ENCODE measurements around the gene ADAMTS6.

ADAMTS6 gene

GRCh38 chr5:65441800-65442199 is 39.9 kb downstream of the ADAMTS6 start:
- CTCF ChIA-PET = no interaction called here
- Histone ChIP-seq H3K4me3 (ENCODE audit: low read depth, low read length) (no peak overlapping the region), H3K4me1 (ENCODE audit: control insufficient read depth, insufficient read depth, low read length) (no peaks in the 10 kb centered on the region), H3K9me3 (ENCODE audit: control insufficient read depth, insufficient read depth, low read depth, low read length) (no peaks in the 10 kb centered on the region), H3K36me3 (ENCODE audit: control insufficient read depth in 2 of 2, insufficient read depth in 1 of 2, low read length in 2 of 2) (no peaks in the 10 kb centered on the region), H3K27ac (ENCODE audit: extremely low read depth, low read depth, low read length) (no peak overlapping the region)
- POLR2A ChIA-PET = no interaction called here
- no peak for TF ChIP-seq ZNF701 (tag by site-specific recombination; IDR thresholded peaks at IDR 0.05)
- no peak for TF ChIP-seq ZFP41 (tag by site-specific recombination; IDR thresholded peaks at IDR 0.05; ENCODE audit: borderline replicate concordance)
- TF ChIP-seq ZNF791 (tag by site-specific recombination; IDR thresholded peaks at IDR 0.05) = no peak
- TF ChIP-seq ZNF639 (tag by site-specific recombination; IDR thresholded peaks at IDR 0.05) = no peak
- TF ChIP-seq TSHZ1 (tag by site-specific recombination; IDR thresholded peaks at IDR 0.05; ENCODE audit: borderline replicate concordance) = no peak
- TF ChIP-seq AEBP2 (tag by site-specific recombination; IDR thresholded peaks at IDR 0.05; ENCODE audit: borderline replicate concordance) = no peak
- TF ChIP-seq PRDM6 (tag by site-specific recombination; IDR thresholded peaks at IDR 0.05) = no peak
- TF ChIP-seq ZNF544 (tag by site-specific recombination; IDR thresholded peaks at IDR 0.05) = no peak
- no peak for TF ChIP-seq ZNF677 (tag by site-specific recombination; IDR thresholded peaks at IDR 0.05)
- no peak for TF ChIP-seq ZNF394 (tag by site-specific recombination; IDR thresholded peaks at IDR 0.05; ENCODE audit: borderline replicate concordance)
- TF ChIP-seq ZSCAN30 (tag by site-specific recombination; IDR thresholded peaks at IDR 0.05) = no peak
- TF ChIP-seq ZNF707 (tag by site-specific recombination; IDR thresholded peaks at IDR 0.05) = no peak
- TF ChIP-seq ZNF433 (tag by site-specific recombination; IDR thresholded peaks at IDR 0.05; ENCODE audit: low read depth) = no peak
- no peak for TF ChIP-seq ZNF426 (tag by site-specific recombination; IDR thresholded peaks at IDR 0.05)

- Histone ChIP-seq H3K4me3 (ENCODE audit: low read depth, low read length) (no peak overlapping the region), H3K27ac (ENCODE audit: extremely low read depth, low read depth, low read length) (no peak overlapping the region), H3K9me3 (ENCODE audit: control insufficient read depth, insufficient read depth, low read depth, low read length) (no peaks in the 10 kb centered on the region), H3K36me3 (ENCODE audit: control insufficient read depth in 2 of 2, insufficient read depth in 1 of 2, low read length in 2 of 2) (no peaks in the 10 kb centered on the region), H3K4me1 (ENCODE audit: control insufficient read depth, insufficient read depth, low read length) (no peaks in the 10 kb centered on the region)
- ChIA-PET CTCF (interaction anchor here (0.7 kb wide), 1 partner anchor 325 kb away, joined by 6 read pairs; no protein-coding TSS in a partner anchor), POLR2A (no interaction called here)
- no peak for TF ChIP-seq ZNF561 (tag by site-specific recombination; IDR thresholded peaks at IDR 0.05; ENCODE audit: borderline replicate concordance)
- no peak for TF ChIP-seq ZNF843 (tag by site-specific recombination; IDR thresholded peaks at IDR 0.05)
- no peak for TF ChIP-seq KLF16 (tag by site-specific recombination; IDR thresholded peaks at IDR 0.05)
Measured at GRCh38 chr5:65440456-65440855, 41.3 kb downstream of the ADAMTS6 start.

Measured in HEK293 (cell line).